Upper lobe of right lung (tissue), 1 donor: Measurements from ENCODE around the gene TNIP3. TPM values are rescaled to one million over a fixed set of nuclear protein-coding genes. Genes with fewer than 3 reads are reported as not detected.

Experiments
- ATAC-seq: fragments of 200-7000 bp; cut with Tn5 transposase; one replicate; pipeline ENCODE4 v1.9.1; 2020; ENCODE audit warnings: mild to moderate bottlenecking, moderate library complexity
- DNase-seq: peaks from one replicate; pipeline ENCODE4 v3.0.0-alpha.2; 2020
- H3K27ac ChIP-seq: fragments of 200-600 bp; one replicate; pipeline ENCODE4 v1.8.0; 2022
- H3K27me3 ChIP-seq: fragments of 200-600 bp; one replicate; pipeline ENCODE4 v1.8.0; 2022; ENCODE audit warnings: mild to moderate bottlenecking
- H3K36me3 ChIP-seq: fragments of 200-600 bp; one replicate; pipeline ENCODE4 v1.8.0; 2022
- H3K4me1 ChIP-seq: fragments of 200-600 bp; one replicate; pipeline ENCODE4 v1.8.0; 2022
- H3K4me3 ChIP-seq: fragments of 200-600 bp; one replicate; pipeline ENCODE4 v1.8.0; 2022; ENCODE audit warnings: mild to moderate bottlenecking
- H3K9me3 ChIP-seq: fragments of 200-600 bp; one replicate; pipeline ENCODE4 v1.8.0; 2022
- CTCF ChIP-seq: fragments of 200-600 bp; IDR thresholded peaks from one replicate; pipeline ENCODE4 v1.8.0; 2022; ENCODE audit warnings: antibody characterized with exemption
- intact Hi-C: fragments of 100-400 bp; cut with DNase I; formaldehyde crosslinking; loops from one replicate; pipeline ENCODE4 v1.11.0; 2022
- total RNA-seq: library from RNA; stranded (reverse); fragmentation: NEBNext Ultra II Directional; extraction: Animal tissue kit (Norgen Biotek cat#: 25700); gene quantifications from one replicate; pipeline ENCODE4 v1.2.1, GENCODE V29; 2021
- donor health status: DM: no; HTN: yes; CAD: no; lungs with severe emphysema.

Gene TNIP3
- total RNA-seq, 1 donor from 2014 or later = 2.3 TPM

GRCh38 chr4:121107507-121107906, 56.6 kb downstream of the TNIP3 start:
- no peak for TF ChIP-seq CTCF
- Histone ChIP-seq H3K27ac (no peak overlapping the region), H3K36me3 (no peaks in the 10 kb centered on the region), H3K4me3 (no peak overlapping the region), H3K9me3 (no peaks in the 10 kb centered on the region), H3K27me3 (no peaks in the 10 kb centered on the region), H3K4me1 (no peaks in the 10 kb centered on the region)
- intact Hi-C loops = no loop called here
- ATAC-seq = no peak
- DNase-seq = no peak

GRCh38 chr4:121100093-121100775, 63.9 kb downstream of the TNIP3 start:
- TF ChIP-seq CTCF = no peak
- no peak overlapping the region for H3K27ac ChIP-seq
- intact Hi-C loops = no loop called here

GRCh38 chr4:121098266-121098665, 65.9 kb downstream of the TNIP3 start:
- Histone ChIP-seq H3K4me3 (no peak overlapping the region), H3K9me3 (no peaks in the 10 kb centered on the region), H3K27me3 (no peaks in the 10 kb centered on the region), H3K27ac (no peak overlapping the region), H3K4me1 (no peaks in the 10 kb centered on the region), H3K36me3 (no peaks in the 10 kb centered on the region)
- TF ChIP-seq CTCF = no peak
- ATAC-seq (no peak), DNase-seq (no peak)
- intact Hi-C loops = no loop called here

More at GRCh38 chr4:121100093-121100775, 63.9 kb downstream of the TNIP3 start:
- H3K9me3 ChIP-seq = no peaks in the 10 kb centered on the region
- no peak overlapping the region for H3K4me3 ChIP-seq
- DNase-seq = no peak
- no peak for ATAC-seq
- no peaks in the 10 kb centered on the region for H3K4me1 ChIP-seq
- H3K36me3 ChIP-seq = no peaks in the 10 kb centered on the region
- H3K27me3 ChIP-seq = no peaks in the 10 kb centered on the region

GRCh38 chr4:121096629-121097028, 67.5 kb downstream of the TNIP3 start:
- Histone ChIP-seq H3K27ac (no peak overlapping the region), H3K4me3 (no peak overlapping the region), H3K36me3 (no peaks in the 10 kb centered on the region), H3K27me3 (no peaks in the 10 kb centered on the region), H3K9me3 (no peaks in the 10 kb centered on the region), H3K4me1 (no peaks in the 10 kb centered on the region)
- DNase-seq (no peak), ATAC-seq (peak; percentile 38)
- intact Hi-C loops = no loop called here
- peak; percentile 68 for TF ChIP-seq CTCF

GRCh38 chr4:121096191-121096590, 67.9 kb downstream of the TNIP3 start:
- no peak for DNase-seq
- no peaks in the 10 kb centered on the region for H3K36me3 ChIP-seq
- intact Hi-C loops = no loop called here
- no peaks in the 10 kb centered on the region for H3K9me3 ChIP-seq
- ATAC-seq = no peak
- TF ChIP-seq CTCF = no peak
- H3K4me3 ChIP-seq = no peak overlapping the region
- no peaks in the 10 kb centered on the region for H3K27me3 ChIP-seq
- no peak overlapping the region for H3K27ac ChIP-seq
- H3K4me1 ChIP-seq = no peaks in the 10 kb centered on the region
